Measurements from ENCODE around the gene PTPRM.

PTPRM gene

GRCh38 chr18:8299054-8299980 lies 732.2 kb downstream of the PTPRM start:
- no peak for DNase-seq

GRCh38 chr18:8300751-8301410 lies 733.8 kb downstream of the PTPRM start:
- DNase-seq, result no peak

GRCh38 chr18:8301427-8302172 lies 734.5 kb downstream of the PTPRM start:
- no peak for DNase-seq

GRCh38 chr18:8303151-8303755 lies 736.1 kb downstream of the PTPRM start:
- no peak for DNase-seq

GRCh38 chr18:8307960-8308359 lies 740.8 kb downstream of the PTPRM start:
- DNase-seq, result no peak

- DNase-seq, result no peak
Observed at GRCh38 chr18:8313043-8313442, 745.9 kb downstream of the PTPRM start.

- no peak for DNase-seq
Observed at GRCh38 chr18:8314124-8314523, 747.0 kb downstream of the PTPRM start.

- DNase-seq, result peak; percentile 21
Observed at GRCh38 chr18:8319798-8320489, 752.8 kb downstream of the PTPRM start.

GRCh38 chr18:8322486-8322885 lies 755.4 kb downstream of the PTPRM start:
- DNase-seq, result no peak

GRCh38 chr18:8324343-8325065 lies 757.4 kb downstream of the PTPRM start:
- no peak for DNase-seq

GRCh38 chr18:8326763-8327394 lies 759.8 kb downstream of the PTPRM start:
- no peak for DNase-seq

- peak; percentile 34 for DNase-seq
Observed at GRCh38 chr18:8328126-8328525, 761.0 kb downstream of the PTPRM start.

- no peak for DNase-seq
Observed at GRCh38 chr18:8329186-8329771, 762.2 kb downstream of the PTPRM start.

GRCh38 chr18:8330575-8330974 lies 763.5 kb downstream of the PTPRM start:
- no peak for DNase-seq

- no peak for DNase-seq
Observed at GRCh38 chr18:8332286-8332685, 765.2 kb downstream of the PTPRM start.

GRCh38 chr18:8333961-8334360 lies 766.8 kb downstream of the PTPRM start:
- DNase-seq, result no peak

- DNase-seq, result no peak
Observed at GRCh38 chr18:8337211-8337610, 770.1 kb downstream of the PTPRM start.

- no peak for DNase-seq
Observed at GRCh38 chr18:8339210-8339609, 772.1 kb downstream of the PTPRM start.

- DNase-seq, result no peak
Observed at GRCh38 chr18:8339952-8340351, 772.8 kb downstream of the PTPRM start.

GRCh38 chr18:8341481-8342230 lies 774.5 kb downstream of the PTPRM start:
- DNase-seq, result peak; percentile 73
